Stimulated activated CD4-positive, alpha-beta T cell treated with anti-CD3 and anti-CD28 coated beads, TNF-alpha, amount 100 ng/mL, for 1 hour (primary cell): ENCODE results near the gene GFY.
A peak's percentile ranks its signal among the peaks of the same experiment; 100 is the strongest.
"Not testable (repeated sequence)": the region's sequence is repeated elsewhere in the genome, so short reads cannot be mapped to it uniquely, and the experiment has no call there.

ENCODE experiments used
- DNase-seq, 3 donors: peaks; one replicate each; pipeline ENCODE4 v3.0.0-alpha.2; 2020; ENCODE audit warnings: low read depth in 3 of 3, low spot score in 1 of 3

Gene GFY

DNA sequence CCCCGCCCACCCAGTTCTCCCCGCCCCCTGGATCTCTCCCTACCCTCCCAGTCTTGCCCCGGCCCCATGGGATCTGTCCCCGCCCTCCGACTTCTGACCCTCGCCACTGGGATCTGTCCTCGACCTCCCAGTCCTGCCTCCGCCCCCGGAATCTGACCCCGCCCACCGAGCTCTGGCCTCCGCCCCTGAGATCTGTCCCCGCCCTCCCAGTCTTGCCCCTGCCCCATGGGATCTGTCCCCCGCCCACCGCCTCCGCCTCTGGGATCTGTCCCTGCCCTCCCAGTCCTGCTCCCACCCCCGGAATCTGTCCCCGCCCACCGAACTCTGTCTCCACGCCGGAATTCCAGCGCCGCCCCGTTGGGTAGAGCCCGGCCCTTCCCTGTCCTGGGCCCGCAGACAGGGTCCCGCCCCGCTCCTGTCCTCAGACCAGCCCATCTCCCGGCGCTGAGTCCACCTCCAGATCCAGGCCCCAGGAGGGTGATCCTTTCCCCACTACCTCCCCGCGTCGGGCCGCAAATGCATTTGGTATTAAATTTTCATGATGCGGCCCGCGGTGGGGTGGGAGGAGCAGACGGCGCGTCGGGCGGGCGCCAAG lies 17.7 kb downstream of the GFY start:
- DNase-seq: peak in 1 of 3 donors; percentile 40

DNA sequence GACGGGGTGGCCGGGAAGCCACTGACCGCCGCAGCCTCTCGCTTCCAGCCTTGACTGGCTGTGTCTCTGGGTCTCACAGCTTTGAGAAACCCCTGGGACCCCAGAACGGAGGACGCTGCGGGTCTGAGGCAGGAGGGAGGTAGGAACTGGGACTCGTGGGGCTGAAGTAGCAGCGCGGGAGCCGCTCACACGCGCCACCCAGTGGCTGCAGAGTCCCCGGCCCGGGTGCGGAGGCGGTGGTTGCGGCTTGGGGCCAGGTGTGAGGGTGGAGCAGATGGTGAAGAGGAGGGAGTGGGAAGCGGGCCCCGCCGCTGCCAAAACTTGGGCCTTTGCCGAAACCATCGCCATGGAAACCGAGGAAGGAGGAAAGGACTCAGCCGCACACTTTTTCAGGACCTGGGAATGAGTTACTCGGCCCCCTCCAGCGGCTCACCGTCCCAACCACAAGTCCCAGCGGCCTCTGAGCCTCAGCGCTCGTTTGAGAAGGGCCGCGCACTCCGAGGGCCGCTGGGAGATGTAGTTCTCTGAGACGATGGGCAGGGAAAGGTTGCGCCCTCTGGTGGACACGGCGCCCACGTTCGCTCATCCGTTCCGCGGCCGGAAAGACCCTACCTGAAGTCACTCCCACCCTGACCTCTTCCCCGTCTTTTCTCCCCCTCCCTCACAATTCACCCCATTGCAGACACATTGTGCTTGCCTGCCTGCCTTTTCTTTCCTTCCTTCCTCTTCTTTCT lies 18.3 kb downstream of the GFY start:
- DNase-seq: peak; percentile 80 to 91 (median 85)

DNA sequence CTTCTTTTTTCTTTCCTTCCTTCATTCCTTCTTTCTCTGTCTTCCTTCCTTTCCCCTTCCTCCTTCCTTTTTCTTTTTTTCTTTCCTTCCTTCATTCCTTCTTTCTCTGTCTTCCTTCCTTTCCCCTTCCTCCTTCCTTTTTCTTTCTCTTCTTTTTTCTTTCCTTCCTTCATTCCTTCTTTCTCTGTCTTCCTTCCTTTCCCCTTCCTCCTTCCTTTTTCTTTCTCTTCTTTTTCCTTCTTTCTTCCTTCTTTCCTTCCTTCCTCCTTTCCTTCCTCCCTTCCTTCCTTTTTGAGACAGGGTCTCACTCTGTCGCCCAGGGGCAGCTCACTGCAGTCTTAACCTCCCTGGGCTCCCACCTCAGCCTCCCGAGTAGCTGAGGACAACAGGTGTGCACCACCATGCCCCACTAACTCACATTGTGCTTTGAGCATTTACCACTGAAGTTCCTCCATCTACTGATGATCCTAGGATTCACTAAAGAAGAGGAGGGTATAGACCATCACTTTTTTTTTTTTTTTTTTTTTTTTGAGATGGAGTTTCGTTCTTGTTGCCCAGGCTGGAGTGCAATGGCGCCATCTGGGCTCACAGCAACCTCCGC lies 19.0 kb downstream of the GFY start:
- not testable (repeated sequence) for DNase-seq

DNA sequence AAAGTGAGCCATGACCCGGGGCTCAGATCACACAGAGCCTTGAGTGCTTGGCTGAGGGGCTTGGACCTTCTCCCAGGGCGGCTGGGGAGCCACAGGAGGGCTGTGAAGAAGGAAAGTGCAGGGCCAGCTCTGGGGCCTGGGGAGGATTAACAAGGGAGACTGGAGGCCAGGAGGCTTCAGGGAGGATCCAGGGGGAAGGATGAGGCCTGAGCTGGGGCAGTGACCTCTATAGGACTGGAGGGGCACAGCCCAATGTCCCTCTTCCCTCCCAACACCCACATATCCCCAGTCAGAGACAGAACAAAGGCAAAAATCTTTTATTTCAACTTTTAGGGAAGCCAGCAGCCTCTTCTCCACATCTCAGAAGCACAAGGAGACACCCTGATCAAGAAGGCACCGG lies 20.8 kb downstream of the GFY start:
- DNase-seq: no peak

DNA sequence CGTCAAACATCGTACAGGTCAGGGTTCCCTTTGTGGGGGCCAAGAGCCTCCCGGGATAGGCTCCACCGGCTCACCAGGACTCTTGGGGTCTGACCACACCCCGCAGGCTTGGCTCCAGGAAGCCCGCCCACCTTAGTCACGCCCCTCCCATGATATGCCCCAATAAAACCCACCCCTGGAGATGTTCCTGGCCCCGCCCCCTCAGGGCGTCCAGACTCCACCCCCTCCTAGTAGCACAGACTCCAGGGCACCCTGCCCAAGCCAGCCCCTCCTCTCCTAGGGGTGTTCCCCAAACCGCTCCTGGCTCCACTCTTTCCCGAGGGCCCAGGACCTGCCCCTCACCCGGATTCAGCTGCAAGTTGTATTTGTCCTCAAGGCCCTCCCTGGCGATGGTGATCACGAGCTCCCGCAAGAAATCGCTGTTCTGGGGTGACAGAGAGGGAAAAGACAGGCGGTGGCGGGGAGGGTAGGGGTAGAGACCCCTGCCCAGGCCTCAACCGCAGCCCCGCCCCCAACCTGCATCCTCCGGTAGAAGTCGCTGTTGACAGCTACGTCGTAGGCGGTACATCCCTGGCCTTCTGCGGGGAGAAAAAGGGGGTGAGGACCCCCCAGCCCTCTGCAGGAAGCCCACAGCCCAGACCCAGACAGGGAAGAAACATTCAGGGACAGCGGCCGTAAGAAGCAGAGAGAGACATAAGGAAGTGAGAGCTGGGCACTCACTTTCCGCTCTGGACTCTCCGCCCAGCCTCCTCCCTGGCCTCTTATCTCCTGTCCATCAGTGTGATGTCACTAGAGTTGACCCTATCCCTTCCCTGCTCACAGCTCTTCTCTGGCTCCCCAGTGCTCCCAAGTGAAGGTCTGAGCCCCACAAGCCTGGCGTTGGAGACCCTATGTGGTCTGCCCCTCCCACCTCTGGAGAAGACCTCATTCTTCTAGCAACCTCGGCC lies 22.6 kb downstream of the GFY start:
- DNase-seq: no peak

DNA sequence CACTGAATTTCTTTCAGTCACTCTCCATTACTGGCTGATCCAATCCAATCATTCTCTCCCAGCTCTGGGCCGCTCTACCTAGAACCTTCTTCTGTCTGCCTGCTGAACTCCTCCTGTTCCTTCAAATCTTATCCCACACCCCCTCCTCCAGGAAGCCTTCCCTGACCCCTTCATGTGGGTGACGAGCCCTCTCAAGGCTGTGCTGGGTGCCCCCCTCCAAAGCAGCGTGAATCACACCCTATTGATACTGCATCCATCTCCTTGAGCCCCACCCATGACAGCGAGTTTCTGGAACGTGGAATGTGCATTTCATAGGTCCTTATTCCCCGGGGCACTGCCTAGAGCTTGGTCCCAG lies 23.2 kb downstream of the GFY start:
- no peak for DNase-seq

DNA sequence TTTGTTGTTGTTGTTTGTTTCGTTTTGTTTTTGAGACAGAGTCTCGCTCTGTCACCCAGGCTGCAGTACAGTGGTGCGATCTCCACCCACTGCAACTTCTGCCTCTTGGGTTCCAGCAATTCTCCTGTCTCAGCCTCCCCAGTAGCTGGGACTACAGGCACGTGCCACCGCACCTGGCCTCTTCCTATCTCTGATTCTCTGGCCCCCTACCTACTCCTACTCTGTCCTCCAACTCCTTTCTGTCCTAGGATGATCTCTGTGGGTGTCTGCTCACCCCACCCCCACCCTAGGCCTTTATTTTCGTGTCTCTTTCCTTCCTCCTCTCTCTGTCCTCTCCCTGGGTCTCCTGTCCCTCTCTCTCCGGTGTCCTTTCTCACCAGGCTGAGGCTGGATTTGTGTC lies 25.2 kb downstream of the GFY start:
- DNase-seq: no peak

DNA sequence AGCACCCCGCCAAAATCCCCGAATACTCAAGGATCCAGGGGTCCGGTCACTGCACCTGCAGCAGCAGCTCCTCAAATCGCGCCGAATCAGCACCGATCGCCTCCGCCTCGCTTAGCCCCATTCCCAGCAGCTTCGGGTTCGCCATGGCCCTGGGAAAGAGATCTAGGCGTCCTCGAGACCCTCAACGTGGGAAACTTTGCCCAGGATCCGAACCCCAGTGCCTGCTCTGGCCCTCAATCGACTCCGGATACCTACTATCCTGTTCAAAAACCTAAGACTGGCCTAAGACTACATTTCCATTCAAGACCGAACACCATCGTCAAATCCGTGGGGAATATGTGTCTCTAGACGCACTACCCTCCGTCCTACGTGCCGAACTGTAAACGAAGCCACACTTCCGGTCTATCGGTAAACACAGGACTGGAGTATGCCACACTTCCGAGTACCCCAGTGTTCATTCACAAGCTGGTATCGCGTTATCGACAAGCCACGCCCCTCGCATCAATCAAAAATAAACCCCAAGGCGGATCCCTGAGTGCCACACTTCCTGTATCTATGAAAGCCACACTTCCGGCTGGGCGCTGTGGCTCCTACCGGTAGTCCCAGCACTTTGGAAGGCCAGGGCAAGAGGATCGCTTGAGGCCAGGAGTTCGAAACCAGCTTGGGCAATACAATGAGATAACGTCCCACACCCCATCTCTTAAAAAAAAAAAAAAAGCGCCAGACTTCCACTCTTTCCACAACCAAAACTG lies 26.4 kb downstream of the GFY start, which contains the start of gene PIH1D1:
Gene PIH1D1 (minus strand): TSS at position 385 of the 752 bp plus-strand sequence. CDS start 240 bp downstream, at position 145.
- DNase-seq: peak; percentile 78 to 89 (median 88)

DNA sequence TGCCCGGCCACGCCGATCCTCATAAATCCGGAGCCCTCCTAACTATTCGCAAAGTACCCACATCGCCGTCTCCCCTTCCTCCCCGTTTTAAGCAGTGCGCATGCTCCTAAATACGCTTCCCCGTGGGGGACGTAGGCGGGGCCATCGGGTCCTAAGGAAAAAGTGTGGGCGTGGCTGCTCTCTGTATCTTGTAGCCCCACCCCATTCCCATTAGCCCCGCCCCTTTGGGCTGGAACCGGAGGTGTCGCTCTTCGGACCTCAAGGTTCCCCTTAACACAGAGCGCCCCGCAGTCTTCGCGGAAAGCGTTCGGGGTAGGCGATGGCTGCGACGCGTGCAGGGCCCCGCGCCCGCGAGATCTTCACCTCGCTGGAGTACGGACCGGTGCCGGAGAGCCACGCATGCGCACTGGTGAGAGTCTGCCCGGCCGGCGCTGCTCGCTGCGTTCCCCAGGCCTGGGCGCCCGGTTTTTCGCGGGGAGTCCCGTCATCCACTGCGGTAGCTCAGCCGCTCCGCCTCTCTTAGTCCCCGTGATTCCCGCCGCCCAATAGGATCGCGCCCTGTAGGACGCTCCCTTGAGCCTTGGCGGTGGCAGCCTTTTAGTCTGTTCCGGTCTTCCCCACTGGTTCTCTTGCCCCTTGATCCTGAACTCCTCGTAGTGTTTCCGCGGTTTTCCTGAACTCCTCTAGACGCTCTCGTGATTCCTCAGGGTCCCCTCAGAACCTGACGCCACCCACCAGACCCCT lies 28.0 kb downstream of the GFY start, which contains the start of gene ALDH16A1:
Gene ALDH16A1 (plus strand): TSS at position 213 of the 744 bp plus-strand sequence. CDS start 107 bp downstream, at position 320.
- peak; percentile 94 to 96 (median 95) for DNase-seq

DNA sequence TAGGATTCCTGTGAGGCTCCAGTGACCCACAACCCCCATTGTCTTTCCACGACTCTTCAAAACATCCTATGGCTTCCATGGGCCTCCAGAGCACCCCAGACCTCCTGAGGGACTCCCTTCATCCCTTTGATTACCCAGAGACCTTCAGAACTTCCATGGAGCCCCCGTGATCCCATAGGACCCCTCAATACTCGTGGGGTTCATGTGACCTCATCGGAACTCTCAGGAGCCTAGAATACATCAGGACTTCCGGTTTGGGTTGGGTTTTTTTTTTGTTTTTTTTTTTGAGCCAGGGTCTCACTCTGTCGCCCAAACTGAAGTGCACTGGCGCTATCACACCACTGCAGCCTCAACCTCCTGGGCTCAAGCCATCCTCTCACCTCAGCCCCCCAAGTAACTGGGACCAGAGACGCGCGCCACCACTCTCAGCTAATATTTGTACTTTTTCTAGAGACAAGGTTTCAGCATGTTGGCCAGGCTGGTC lies 28.6 kb downstream of the GFY start:
- DNase-seq: no peak

DNA sequence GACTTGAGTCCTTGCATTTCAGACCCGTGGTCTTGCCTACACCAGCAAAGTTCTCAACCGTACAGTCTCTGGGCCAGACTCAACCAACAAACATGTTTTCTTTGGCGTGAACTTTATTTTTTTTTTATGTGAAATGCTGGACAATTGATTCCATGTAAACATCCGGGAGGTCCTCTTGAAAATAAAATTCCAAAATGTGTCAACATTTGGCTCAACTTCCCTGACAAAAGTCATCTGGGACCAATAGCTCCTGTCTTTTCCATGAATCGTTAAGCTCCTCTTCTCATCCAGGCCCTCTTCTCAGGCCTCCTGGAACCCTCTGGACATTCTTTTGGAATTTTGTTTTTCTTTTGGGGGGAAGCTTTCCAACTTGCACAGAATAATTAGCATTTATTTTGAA lies 30.6 kb downstream of the GFY start:
- no peak for DNase-seq

DNA sequence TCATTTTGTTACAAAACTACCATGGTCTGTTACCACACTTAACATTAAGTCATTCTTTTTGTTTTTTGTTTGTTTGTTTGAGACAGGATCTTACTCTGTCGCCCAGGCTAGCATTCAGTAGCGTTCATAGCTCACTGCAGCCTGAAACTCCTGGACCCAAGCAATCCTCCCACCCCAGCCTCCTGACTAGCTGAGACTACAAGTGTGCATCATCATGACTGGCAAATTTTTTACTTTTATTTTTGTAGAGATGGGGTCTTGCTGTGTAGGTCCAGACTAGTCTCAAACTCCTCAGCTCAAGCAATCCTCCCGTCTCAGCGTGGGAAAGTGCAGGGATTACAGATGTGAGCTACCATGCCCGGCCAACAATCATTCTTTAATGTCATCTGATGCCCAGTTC lies 31.1 kb downstream of the GFY start:
- DNase-seq: no peak

DNA sequence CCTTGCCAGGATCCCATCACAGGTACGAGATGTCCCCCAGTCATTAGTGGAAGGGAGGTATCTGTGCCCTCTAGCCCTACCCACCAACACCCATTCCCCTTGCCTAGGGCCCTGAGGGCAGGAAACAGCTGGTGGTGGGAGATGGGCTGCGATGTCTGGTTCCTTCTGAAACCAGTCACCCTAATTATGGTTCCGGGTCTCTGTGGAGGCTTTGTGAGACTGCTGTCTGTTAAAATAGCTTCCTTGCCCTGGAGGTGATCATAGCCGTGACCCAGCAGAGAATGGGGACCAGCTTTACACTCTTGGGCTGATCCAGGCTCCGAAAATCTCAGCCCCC lies 33.3 kb downstream of the GFY start:
- DNase-seq: no peak

DNA sequence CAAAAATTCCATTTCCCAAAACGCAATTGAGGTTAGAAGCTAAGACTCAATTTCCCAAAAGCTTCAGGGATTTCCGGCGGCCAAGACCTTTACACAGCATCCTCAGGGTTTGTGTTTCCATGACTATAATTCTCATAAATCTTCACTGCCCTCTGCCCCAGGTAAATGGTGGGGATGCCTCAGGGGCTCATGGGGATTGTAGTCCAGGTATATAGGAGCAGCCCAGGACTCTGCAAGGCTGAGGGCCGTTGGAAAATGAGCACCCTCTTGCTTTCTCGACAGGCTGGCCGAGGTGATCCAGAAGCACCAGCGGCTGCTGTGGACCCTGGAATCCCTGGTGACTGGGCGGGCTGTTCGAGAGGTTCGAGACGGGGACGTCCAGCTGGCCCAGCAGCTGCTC lies 34.2 kb downstream of the GFY start:
- no peak for DNase-seq

DNA sequence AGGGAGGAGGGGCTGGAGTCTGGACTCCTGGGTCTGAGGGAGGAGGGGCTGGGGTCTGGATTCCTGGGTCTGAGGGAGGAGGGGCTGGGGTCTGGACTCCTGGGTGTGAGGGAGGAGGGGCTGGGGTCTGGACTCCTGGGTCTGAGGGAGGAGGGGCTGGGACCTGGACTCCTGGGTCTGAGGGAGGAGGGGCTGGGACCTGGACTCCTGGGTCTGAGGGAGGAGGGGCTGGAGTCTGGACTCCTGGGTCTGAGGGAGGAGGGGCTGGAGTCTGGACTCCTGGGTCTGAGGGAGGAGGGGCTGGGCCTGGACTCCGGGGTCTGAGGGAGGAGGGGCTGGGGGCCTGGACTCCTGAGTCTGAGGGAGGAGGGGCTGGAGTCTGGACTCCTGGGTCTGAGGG lies 35.9 kb downstream of the GFY start:
- DNase-seq: not testable (repeated sequence)

DNA sequence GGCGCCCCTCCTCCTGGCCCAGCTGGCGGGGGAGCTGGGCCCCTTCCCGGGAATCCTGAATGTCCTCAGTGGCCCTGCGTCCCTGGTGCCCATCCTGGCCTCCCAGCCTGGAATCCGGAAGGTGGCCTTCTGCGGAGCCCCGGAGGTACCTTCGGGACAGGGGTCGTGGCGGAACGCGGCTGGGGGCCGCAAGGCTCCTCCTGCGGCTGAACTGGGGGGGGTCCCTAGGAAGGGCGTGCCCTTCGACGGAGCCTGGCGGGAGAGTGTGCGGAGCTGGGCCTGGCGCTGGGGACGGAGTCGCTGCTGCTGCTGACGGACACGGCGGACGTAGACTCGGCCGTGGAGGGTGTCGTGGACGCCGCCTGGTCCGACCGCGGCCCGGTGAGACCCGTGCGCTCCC lies 36.5 kb downstream of the GFY start:
- no peak for DNase-seq

DNA sequence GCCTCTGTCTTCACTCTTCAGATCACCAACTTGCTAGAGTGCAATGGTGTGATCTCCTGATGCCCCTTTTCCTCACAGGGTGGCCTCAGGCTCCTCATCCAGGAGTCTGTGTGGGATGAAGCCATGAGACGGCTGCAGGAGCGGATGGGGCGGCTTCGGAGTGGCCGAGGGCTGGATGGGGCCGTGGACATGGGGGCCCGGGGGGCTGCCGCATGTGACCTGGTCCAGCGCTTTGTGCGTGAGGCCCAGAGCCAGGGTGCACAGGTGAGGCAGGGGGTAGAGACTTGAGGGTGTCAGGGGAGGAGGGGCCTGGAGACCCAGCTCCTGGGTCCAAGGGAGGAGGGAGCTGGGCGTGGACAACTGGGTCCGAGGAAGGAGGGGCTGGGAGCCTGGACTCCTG lies 37.3 kb downstream of the GFY start:
- no peak for DNase-seq

DNA sequence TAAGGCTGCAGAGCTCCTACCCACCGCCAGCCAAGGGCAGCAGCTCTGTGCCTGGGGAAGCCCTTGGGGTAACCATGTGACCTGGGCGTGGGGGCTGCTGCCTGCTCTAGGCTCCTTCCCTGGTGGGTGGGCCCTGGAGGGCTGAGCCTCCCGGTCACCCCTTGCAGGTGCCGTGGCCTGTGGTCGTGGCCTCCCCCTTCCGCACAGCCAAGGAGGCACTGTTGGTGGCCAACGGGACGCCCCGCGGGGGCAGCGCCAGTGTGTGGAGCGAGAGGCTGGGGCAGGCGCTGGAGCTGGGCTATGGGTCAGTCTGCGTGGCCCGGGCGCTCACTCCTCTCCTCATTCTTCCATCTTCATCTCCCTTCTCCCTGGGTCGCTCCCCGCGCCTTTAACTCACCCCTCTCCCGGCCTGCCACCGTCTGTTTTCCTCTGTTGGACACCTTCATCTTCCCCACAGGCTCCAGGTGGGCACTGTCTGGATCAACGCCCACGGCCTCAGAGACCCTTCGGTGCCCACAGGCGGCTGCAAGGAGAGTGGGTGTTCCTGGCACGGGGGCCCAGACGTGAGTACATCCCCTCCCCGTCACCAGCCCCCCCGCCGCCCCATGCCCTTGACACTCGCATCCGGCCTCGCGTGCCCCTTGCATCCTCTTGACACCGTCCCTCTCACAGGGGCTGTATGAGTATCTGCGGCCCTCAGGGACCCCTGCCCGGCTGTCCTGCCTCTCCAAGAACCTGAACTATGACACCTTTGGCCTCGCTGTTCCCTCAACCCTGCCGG lies 39.0 kb downstream of the GFY start:
- DNase-seq: no peak

DNA sequence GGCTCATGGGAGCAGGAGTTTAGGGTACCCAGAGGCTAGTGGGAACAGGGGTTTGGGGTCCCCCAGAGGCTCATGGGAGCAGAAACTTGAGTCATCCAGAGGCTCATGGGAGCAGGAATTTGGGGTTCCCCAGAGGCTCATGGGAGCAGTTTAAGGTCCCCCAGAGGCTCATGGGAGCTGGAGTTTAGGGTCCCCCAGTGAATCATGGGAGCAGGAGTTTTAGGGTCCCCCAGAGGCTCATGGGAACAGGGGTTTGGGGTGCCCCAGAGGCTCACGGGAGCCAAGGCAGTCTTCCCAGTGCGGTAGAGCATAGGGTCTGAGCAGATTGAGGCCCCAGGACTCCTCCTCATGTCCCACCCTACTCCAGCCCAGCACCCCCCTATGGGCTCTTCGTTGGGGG lies 40.2 kb downstream of the GFY start:
- no peak for DNase-seq
